ENCODE results near the gene NPAS3. TPM values are rescaled to one million over a fixed set of nuclear protein-coding genes. Genes with fewer than 3 reads are reported as not detected.

NPAS3 gene
- total RNA-seq, 1 donor from 2014 or later = 2.3 TPM

DNA sequence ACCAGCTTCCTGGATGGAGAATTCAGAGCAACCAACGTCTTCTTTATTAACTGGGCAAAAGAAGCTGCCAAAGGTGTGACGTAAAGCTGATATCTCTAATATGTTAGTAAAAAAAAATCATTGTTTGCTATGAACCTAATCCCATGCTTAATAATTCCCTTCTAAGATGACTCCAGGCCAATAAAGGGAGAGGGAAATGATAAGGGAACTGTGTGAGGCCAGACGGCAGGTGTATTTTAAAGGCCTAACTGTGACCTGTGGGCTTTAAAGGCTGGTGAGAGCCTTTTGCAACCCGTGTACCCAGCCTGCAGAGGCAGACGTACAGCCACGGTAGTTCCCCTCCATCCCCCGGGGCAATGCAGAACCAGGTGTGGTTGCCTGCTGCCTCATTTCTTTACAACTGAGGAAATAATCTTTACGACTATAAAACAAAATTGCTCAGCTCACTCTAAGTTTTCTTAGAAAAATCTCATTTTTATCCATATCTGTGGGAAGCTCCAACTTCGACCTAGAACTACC is 641.6 kb downstream of the NPAS3 start:
- no peak for DNase-seq (ENCODE audit: low spot score)

GRCh38 chr14:33580841-33581240 is 642.2 kb downstream of the NPAS3 start:
- DNase-seq (ENCODE audit: low spot score) = no peak

- no peak for DNase-seq (ENCODE audit: low spot score)
Measured at GRCh38 chr14:33584697-33585096, 646.0 kb downstream of the NPAS3 start.

- DNase-seq (ENCODE audit: low spot score) = no peak
Measured at GRCh38 chr14:33586806-33587205, 648.1 kb downstream of the NPAS3 start.

DNA sequence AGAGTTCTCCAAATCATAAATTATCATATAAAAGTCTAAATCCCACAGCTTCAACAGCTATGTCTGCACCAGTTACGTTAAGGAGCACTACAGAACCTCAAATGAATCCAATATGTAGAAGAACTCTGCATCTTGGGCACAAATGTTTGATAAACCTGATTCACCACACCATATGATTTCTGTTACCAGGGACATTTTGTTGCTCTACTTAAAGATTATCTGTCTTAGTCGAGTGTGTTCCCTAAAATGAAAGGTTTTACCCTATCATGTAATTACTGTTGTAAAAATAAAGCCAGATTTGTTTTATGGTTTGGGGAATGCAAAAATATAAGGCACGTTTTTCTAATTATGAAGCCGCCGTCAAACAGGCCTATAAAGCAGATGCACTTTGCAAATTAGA is 649.1 kb downstream of the NPAS3 start:
- no peak for DNase-seq (ENCODE audit: low spot score)

DNA sequence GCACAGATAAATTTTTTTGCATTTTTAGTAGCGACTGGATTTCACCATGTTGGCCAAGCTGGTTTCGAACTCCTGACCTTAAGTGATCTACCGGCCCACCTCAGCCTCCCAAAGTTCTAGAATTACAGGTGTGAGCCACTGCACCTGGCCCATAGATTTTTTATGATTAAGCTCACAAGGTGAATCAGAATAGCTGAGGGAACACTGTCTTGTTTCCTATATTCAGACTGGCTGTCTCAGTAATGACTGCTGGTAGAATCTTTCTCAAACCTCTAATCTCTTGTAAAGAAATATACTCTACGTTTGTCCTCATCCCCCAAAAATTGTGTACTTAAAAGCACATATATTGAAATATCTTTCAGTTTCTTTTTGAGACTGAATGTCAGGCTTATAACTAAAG is 650.1 kb downstream of the NPAS3 start:
- no peak for DNase-seq (ENCODE audit: low spot score)

- DNase-seq (ENCODE audit: low spot score) = no peak
Measured at GRCh38 chr14:33589334-33589733, 650.7 kb downstream of the NPAS3 start.

DNA sequence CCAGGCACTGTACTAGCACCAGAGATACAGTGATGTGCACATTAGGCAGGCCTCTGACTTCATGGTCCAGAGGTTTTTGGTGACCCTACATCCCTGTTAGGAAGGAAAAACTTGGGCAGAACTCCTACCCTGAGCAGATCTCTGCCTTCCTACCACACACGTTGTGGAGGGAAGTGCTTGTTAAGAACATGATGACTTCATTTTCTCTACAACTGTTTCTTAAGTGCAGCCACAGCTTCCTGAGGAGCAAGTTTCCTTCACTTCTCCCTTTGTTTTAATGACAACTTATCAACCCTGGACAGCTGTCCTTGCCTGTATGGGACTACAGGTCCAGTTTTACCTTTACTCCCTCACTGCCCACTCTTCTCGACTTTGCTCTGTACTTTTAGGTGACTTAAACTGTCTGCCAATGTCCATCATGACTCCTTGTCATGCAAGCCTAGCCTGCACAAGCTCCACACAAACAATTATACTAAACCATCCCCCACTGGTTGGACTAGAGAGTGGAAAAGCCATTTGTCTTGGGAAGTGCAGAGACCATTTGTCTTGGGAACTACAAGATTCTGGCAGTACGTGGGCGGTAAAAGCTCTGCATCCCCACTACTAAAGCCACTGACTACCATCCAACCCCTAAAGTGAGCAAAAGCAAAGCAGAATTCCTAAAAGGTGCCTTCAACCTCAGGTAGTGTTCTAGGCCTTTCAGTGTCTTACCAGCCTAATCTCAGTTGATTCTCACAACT is 652.4 kb downstream of the NPAS3 start:
- DNase-seq (ENCODE audit: low spot score) = no peak

DNA sequence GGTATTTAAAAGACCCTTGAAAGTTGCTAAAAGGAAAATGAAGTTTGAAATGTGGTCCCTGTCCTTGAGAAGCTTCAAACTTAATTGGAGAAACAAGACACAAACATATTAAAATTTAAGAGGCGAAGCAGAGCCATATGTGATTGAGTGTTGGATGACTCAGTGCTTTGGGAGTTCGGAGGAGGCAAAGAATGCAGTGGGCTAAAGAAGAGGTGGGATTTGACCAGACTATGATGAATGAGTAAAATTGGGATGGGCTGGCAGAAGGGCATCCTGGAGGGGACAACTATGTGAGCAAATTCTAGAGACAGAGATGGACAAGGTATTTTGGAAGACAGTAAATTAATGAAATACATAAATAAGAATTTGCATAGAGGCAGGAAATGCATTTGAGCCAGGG is 653.6 kb downstream of the NPAS3 start:
- no peak for DNase-seq (ENCODE audit: low spot score)

GRCh38 chr14:33596211-33597080 is 657.8 kb downstream of the NPAS3 start:
- DNase-seq (ENCODE audit: low spot score) = no peak

DNA sequence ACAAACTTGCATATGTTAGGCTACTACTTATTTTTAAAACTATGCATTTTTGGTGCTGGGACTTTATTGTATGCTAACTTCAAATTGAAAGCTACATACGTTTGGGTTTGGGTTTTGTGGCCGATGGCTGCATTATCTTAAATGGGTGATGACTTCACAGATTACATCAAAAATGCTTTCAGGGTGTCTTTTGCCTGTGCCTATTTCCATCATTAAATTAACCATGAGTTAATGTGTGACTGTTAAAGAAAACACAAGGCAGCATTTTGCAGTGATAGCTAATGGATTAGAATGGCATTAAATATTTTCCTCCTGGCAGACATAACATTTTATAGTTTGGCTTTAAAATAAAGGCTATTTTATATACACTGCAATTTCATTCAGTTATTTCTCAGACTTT is 659.9 kb downstream of the NPAS3 start:
- no peak for DNase-seq (ENCODE audit: low spot score)

- DNase-seq (ENCODE audit: low spot score) = no peak
Measured at GRCh38 chr14:33602396-33602795, 663.7 kb downstream of the NPAS3 start.

DNA sequence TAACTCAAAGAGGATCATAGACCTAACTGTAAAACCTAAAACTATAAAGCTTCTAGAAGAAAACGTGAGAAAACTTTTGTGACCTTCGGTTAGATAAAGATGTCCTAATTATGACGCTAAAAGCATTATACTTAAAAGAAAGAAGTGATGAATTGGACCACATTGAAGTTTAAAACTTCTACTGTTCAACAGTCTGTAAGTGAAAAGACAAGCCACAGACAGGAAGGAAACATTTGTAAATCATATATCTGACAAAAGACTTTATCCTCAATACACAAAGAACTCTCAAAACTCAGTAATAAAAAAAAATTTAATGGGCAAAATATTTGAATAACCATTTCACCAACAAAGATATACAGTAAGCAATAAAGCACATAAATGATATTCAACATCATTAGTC is 667.9 kb downstream of the NPAS3 start:
- no peak for DNase-seq (ENCODE audit: low spot score)

- DNase-seq (ENCODE audit: low spot score) = no peak
Measured at GRCh38 chr14:33609582-33609981, 670.9 kb downstream of the NPAS3 start.

DNA sequence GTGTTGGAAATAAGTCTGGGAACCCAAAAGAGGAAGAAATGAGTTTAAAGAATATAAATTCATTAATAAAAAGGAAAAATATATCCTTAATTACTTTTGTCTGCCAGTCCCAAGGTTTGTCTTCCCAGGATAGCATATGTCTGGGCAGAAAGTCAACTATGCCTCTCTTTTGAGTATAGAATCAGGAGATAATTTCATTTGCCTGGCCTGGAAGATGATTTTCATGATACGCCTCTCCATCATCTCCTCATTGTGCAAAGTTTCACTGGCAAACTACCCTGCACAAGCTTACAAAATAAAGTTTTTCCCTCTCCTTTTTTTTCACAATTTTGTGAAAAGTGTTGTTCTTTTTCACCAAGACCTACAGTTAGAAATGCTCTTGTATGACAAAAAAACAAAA is 671.4 kb downstream of the NPAS3 start:
- no peak for DNase-seq (ENCODE audit: low spot score)

- DNase-seq (ENCODE audit: low spot score) = no peak
Measured at GRCh38 chr14:33611405-33612196, 672.9 kb downstream of the NPAS3 start.

- DNase-seq (ENCODE audit: low spot score) = no peak
Measured at GRCh38 chr14:33612197-33612505, 673.5 kb downstream of the NPAS3 start.

GRCh38 chr14:33617154-33617553 is 678.5 kb downstream of the NPAS3 start:
- DNase-seq (ENCODE audit: low spot score) = no peak

DNA sequence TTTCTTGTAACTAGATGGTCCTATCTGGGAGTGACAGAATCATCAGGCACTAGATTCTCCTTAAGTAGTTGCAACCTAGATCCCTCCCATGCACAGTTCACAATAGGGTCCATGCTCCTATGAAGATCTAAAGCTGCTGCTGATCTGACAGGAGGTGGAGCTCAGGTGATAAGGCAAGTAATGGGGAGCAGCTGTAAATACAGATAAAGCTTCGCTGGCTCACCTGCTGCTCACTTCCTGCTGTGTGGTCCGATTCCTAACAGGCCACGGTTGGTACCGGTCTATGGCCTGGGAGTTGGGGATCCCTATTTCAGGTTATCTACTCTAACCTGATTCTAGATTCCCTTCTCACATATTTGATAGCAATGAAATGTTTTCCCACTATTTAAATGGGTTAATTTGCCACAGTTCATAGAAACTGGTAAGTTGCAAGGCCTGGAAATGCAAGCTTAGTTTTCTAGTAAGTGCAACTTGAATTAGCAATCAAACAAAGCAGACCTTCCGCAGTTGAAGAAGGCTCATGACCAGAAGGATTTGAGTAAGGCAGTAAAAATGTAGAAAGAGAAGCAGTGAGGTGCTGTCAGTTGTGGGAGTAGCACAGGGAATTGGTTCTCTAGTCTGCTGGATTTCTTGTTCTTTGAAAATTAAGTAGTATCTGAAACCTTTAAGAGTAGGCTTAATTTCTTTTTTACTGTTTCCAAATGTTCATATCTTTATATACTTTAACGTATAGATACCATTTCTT is 679.9 kb downstream of the NPAS3 start:
- no peak for DNase-seq (ENCODE audit: low spot score)

DNA sequence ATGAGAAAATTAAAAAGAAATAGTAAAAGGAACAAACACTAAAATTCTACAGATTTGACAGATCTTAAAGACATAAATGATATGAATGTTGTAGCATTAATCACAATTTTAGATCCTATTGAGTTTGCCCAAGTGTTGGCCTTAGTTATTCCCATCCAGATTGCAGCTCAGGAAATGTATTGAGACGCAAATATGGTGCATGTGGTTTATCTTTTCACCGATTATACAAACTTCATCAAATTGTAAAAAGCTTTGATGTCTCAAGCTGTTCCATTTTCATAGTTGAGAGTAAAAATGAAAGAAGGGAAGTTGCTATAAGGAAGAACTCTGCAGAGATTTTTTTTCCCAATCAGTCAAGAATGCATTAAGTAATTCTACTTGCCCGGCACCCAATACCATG is 683.8 kb downstream of the NPAS3 start:
- DNase-seq (ENCODE audit: low spot score) = no peak

- DNase-seq (ENCODE audit: low spot score) = no peak
Measured at GRCh38 chr14:33629792-33630191, 691.1 kb downstream of the NPAS3 start.

DNA sequence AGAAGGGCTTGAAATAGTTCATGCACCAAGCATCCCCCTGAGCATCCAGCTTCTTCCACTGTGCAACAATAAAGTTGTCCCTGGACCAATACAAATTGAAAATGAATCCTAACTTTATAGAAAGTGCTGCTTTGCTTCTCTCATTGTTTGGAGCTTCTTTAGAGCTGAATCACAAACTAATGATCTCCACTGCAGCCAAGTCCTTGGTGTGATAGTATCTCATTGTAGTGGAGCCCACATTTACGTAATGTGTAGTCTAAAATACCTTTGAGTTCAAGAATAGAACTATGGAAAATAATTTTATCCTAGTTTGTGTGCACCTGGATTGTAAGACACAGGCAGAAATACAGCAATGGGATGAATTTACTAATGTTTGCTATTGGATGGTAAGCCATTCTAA is 692.3 kb downstream of the NPAS3 start:
- no peak for DNase-seq (ENCODE audit: low spot score)

Data from ureter (tissue), 1 donor.